Fibroblast of lung (primary cell): ENCODE measurements around the gene LINGO3.

Experiments used
- EZH2 ChIP-seq: IDR thresholded peaks from 2 replicates; pipeline ENCODE4 v1.5.1; 2012; ENCODE audit warnings: low read length, control low read depth, mild to moderate bottlenecking; ENCODE audit errors: missing control alignments
- TF ChIP-seq, protein P1 (sequence below), 2 donors: IDR thresholded peaks in 1 of 2; conservative IDR thresholded peaks in 1 of 2; 1 replicate in 1 of 2; 2 replicates in 1 of 2; pipeline ENCODE4 v1.5.1; 2011 to 2012; ENCODE audit warnings: low read length in 2 of 2, control low read depth in 1 of 2, inconsistent platforms in 1 of 2, low read depth in 1 of 2, mild to moderate bottlenecking in 1 of 2

DNA sequence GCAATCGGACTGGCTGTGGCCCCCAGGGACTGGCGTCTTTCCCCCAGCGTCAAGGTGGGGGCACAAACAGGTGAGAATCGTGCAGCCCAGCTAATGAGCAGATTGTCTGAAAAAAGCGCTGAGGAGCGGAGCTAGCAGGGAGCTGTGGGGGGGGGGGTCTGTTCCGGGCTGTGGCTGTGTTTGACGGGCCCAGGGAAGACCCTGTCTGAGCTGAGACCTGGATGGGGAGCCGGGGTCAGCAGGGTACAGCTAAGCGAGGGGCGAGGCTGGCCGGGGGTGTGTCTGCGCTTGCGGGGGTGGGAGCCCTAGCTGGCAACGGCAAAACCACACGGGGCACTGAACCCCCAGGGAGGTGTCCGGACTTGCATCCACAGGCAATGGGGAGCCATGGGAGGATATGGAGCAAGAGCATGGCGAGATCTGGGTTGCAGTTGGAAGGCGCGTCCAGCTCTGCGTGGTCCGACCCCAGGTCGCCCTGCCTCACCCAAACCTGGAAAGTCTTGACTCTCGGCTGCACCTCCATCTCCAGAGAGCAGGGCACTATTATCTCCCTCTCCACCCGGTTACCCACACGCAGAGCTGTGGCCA lies 4.6 kb downstream of the LINGO3 start:
- TF ChIP-seq, protein P1, sequence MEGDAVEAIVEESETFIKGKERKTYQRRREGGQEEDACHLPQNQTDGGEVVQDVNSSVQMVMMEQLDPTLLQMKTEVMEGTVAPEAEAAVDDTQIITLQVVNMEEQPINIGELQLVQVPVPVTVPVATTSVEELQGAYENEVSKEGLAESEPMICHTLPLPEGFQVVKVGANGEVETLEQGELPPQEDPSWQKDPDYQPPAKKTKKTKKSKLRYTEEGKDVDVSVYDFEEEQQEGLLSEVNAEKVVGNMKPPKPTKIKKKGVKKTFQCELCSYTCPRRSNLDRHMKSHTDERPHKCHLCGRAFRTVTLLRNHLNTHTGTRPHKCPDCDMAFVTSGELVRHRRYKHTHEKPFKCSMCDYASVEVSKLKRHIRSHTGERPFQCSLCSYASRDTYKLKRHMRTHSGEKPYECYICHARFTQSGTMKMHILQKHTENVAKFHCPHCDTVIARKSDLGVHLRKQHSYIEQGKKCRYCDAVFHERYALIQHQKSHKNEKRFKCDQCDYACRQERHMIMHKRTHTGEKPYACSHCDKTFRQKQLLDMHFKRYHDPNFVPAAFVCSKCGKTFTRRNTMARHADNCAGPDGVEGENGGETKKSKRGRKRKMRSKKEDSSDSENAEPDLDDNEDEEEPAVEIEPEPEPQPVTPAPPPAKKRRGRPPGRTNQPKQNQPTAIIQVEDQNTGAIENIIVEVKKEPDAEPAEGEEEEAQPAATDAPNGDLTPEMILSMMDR (conservative IDR thresholded peaks at IDR 0.05 in 1 of 2, IDR thresholded peaks at IDR 0.05 in 1 of 2; ENCODE audit: low read depth in 1 of 2, low read length in 2 of 2), result no peak
- no peak for TF ChIP-seq EZH2
